RPMI7951 (cell line): ENCODE measurements around the gene STK26. TPM values are rescaled to one million over a fixed set of nuclear protein-coding genes. Genes with fewer than 3 reads are reported as not detected.
"Not testable (repeated sequence)": the region's sequence is repeated elsewhere in the genome, so short reads cannot be mapped to it uniquely, and the experiment has no call there.

Experiments
- DNase-seq: peaks from one replicate; pipeline ENCODE4 v3.0.0-alpha.2; 2012; ENCODE audit warnings: low read depth
- total RNA-seq: library from RNA; depleted of rRNA; stranded (reverse); fragments of >200 nt; shearing (Covaris generic); gene quantifications from 2 replicates; pipeline ENCODE4 v1.2.3, GENCODE V29; 2014

The STK26 gene
- total RNA-seq, 1 experiment from 2014 or later = 10.2 TPM

DNA sequence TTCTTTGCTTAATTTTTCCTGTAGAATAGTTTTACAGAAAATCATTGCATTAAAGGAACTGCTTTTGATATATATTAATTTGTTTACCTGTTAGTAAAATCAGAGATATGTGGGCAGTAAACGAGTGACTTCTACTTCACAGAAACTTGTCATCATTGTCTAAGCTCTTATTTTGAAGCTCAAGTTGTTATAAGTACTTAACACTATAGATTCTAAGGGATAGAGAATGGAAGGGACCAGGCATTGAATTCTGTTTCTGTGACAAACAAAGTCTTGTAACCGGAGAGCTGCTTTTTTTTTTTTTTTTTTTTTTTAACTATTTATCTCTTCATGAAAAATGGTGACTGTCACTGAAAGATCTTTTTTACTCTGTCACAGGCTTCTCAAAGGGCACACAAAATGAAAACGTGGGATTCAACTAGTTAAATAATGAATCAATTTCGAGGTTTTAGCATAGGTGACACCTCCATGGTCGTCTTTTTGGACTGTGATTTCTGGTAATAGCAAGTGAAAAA is 14.4 kb downstream of the STK26 start:
- DNase-seq = no peak

DNA sequence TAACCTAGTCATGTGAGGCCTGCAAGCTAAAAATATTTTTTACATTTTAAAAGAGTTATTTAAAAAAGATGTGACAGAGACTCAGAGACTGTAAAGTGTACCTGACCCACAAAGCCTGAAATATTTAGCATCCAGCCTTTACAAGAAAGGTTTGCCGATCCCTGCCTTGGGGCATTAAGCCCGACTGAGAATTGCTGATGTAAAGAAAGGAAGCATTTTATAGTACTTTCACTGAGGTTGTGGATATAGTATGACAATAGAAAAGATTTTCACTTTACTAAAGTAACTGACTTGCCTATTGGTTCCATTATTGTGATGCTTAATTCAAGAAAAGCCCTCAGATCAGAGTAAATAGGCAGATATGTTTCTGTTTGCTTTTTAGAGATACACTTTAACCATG is 17.0 kb downstream of the STK26 start:
- DNase-seq = no peak

DNA sequence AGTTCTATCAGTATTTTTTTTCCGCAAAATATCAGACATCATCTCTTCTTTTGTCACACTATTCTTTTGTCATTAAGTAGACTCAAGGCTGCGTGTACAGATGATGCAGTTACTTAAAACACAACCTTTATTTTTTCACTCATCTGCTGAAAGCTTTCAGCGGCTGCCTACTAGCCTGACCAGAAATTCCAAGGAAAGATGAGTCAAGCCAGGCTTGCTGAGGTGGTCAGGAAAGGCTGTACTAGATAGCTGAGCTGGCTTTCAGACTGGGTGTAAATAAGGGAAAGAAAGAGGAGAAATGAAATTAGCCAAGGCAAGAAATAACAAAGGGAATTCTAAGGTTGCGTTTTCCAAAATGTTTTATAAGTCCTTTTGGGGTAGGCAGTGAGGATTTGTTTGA is 17.9 kb downstream of the STK26 start:
- peak; percentile 28 for DNase-seq

DNA sequence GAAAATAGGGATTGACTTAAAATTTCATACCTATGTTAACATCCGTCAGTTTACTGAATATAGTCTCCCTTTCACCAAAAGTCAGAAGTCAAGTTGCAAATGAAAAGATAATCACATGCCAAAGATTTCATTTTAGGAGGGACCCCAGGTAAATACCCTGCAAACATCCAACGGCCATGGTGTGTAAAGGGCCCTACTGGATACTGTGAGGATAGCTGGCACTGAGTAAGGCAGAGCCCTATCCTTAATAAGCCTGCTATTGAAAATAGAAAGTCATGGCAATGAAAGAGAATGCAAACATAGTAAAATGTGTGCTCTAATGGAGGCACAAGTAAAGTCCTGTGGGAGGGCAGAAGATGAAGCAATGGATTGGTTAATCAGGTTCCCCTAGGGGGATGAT is 20.9 kb downstream of the STK26 start:
- DNase-seq = no peak

DNA sequence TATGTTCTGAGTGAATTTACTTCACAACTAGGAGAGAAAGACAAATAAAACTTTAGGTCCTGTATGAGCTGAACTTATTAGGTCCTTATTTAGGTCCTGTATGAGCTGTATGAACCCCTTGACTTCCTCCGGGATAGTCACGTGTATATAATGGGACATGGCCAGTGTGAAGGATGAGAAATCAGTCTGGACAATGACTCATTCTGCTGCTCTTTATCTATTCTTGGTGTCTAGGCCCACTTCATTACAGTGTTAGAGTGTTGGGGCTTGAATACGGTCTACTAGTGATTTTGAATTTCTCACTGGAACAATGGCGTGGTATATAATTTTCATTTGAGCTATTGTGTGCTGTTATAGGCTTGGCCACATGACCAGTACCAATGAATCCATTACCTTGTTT is 21.9 kb downstream of the STK26 start:
- DNase-seq = peak; percentile 45

DNA sequence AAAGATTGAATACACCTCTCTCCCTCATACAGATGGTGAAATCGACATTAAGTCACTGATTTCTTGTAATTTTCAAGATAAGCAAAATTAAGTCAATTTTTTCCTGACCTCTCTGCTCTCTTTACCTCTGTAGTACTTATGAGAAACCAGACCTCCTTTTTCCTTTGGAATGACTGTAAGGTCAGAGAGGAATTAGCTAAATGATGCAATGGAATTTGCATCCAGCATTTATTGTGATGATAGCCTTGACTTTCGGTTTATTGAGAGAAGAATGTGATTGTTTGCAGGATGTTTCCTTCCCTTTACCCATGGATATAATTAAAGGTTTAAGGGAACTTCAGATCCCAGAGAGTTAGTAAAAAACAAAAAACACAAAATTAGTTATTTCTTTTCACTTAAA is 22.4 kb downstream of the STK26 start:
- no peak for DNase-seq

DNA sequence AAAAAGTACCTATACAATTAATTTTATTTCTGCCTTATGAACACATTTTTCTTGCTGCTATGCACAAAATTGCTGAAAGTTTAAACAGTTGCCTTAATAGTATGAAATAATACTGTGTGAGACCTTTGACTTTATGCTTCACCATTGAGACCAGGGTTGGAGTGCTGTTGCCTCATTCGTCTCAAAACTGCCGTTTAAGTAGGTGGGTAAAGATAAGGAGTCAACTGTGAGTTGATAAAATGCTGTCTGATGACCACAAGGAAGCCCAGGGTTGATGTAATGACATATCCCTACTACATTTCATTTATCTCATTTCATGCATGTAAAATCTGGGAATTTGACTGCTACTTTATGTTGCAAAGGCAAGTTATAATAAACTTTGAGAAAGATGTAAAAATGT is 23.4 kb downstream of the STK26 start:
- DNase-seq = no peak

DNA sequence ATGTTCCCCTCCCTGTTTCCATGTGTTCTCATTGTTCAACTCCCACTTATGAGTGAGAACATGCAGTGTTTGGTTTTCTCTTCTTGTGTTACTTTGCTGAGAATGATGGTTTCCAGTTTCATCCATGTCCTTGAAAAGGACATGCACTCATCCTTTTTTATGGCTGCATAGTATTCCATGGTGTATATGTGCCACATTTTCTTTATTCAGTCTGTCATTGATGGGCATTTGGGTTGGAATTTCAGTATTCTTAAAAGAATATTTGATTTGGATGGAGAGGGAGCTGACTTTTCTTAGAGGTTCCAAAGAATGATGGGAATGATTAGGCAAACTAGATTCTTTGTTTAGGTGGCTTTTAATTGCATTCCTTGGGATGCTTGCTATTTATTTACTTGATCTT is 28.7 kb downstream of the STK26 start:
- not testable (repeated sequence) for DNase-seq

DNA sequence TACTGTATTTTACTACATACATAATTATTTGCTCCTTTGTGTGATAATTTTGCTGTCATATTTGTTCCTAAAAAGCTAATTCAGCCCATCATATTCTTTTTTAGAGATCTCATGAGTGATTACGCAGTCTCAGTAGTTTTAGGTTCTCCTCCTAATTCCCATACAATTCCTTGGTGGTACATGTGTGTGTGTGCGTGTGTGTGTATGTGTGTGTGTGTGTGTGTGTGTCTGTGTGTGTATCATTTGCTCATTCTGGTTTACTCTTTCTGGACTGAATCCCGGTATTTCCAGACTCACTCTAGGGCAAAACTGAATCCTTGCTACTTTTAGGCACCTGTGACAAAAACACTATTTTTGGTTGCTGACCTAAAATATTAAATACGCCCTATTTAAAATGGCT is 34.9 kb downstream of the STK26 start:
- no peak for DNase-seq

DNA sequence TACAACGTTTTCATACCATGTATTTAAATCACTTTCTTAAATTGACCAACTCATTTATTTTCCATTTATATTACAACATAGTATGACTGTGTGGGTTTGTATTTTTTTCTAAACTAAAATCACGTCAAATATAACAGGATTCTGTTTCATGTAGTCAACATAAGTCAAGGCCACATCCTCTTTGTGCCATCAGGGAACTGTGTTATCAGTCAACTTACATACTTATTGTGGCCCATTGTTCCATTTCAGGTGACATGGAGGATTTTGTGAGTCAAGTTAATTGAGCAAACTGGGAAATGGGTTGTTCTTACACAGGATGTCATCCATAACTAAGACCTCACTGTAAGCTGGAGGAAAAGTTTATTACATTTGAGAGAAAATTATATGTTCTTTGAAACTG is 35.9 kb downstream of the STK26 start:
- DNase-seq = no peak

DNA sequence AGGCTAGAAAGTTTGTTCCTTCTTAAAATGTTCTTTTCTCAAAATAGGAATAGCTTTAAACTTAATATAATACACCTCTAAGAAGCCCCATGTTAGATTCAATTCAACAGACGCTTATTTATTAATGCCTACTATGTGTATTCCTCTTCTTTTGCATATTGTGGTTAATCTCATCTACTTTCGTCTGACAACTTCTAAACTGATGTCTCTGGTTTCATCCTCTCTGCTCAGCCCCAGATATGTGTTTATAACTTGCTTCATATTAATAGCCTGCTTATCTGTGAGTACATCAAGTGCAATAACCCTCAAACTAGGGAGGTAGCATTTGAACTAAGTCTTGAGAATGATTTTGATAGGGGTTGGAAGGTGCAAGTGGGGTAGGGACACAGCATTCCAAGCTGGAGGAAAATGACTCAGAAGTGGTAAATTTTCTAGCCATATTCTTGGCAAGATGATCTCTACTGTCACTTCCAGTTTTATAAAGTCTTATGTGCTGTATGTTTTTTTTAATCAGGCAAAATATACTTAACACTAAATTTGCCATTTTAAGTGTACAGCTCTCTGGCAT is 37.0 kb downstream of the STK26 start:
- DNase-seq = no peak

DNA sequence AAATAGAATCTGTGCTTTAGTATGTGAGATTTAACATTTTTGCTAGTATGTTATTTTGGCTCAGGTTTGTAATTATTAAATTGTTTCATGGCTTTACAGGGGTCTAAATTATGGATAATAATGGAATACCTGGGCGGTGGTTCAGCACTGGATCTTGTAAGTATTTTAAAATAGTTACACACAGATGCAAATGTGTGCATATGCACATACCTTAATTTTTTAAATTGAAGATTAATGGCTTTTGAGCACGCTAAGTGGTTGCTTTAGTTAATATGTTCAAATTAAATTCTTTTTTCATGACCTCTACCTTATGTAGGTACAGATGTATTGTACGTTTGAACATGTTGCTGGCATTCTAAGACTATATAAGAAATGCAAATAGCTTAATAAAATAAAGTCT is 40.2 kb downstream of the STK26 start:
- DNase-seq = no peak

DNA sequence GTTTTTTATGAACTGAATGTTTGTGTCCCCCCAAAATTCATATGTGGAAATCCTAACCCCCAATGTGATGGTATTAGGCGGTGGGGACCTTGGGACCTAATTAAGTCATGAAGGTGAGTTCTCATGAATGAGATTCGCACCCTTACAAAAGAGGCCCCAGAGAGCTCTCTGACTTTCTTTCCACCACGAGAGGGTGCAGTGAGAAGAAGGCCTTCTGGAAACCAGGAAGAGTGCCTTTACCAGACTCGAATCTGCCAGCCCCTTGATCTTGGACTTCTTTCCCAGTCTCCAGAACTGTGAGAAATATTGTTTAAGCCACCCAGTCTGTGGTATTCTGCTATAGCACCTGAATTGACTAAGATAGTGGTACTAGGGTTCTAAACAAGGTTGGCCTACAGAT is 40.8 kb downstream of the STK26 start:
- DNase-seq = peak; percentile 0

DNA sequence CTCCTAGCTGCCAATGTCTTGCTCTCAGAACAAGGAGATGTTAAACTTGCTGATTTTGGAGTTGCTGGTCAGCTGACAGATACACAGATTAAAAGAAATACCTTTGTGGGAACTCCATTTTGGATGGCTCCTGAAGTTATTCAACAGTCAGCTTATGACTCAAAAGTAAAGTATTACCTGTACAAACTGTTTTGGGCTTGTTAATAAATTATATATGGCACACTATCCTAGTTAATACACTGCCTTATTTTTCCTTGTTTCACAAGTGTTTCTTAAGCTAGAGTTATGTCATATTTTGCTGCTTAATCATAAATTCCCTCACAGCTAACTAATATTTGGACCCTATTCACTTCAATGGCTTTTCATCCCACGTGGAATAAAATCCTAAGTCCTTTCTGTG is 45.3 kb downstream of the STK26 start:
- no peak for DNase-seq

DNA sequence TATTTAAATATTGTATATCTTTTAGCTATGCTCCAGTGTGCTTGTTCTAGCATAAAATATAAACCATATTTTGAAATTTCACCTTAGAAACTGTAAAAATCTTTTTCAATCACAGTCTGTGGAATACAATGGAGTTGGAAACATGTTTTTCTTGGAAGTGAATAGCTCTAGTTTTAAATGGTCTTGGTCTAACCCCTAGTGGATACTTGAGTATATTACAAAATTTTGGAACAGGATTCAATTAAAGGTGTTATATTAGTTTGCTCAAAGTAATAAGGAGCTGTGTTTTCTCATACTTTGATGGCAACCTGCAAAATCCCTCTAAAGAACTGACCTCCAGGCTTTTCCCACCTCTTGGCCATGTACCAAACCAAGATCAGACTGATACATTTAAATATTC is 48.2 kb downstream of the STK26 start:
- peak; percentile 6 for DNase-seq

DNA sequence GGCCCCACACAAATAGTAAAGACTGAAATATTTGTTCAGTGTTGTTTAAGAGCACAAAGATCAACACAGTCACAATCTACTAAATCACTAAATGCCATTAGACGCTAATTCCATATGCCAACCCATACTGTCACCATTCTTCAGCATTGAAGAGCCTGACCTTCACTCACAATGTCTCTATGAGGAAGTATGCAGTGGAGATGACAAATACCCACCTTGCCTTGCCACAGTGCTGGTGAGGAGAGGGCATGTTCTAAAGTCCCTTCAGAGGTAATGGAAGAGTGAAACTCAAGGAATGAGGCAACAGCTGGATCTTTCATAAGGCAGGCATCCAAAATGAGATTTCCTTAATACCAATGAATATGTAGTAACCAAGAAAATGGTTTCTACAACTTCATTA is 54.3 kb downstream of the STK26 start:
- DNase-seq = no peak

DNA sequence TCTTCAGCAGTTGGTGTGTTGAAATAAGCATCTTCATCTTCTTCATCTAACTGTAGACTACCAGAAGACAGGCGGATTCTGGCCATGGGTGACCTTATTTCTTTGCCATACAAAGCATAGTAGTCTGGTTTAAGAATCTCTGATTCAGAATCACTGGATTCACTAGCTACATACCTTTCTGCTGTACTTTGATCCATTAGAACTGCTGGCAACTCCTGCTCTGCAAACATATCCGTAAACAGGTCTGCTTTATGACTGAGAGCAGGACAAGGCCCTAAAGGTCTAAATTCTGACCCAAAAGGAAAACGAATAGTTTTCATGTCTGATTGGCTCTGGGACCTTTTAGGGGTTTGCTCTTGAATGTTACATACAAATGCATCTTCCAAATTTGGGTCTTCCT is 54.8 kb downstream of the STK26 start:
- DNase-seq = no peak

DNA sequence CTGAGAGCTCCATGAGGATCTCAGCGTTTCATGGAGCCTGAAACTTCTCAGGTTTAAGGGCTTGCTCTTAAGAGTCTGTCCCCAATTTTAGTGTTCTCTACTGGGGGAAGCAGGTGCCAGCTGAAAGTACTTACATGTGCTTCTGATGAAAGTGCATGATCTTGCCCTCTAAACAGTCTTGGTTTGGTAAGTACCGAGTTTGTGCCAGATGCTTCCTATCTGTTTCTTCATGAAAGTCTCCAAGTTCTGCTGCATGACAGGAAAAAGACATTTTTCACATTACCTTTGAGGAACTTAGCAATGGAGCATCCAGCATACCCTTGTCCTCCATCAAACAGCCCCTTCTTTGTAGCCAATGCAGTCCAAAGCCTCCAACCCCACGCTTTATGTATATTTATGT is 62.7 kb downstream of the STK26 start:
- no peak for DNase-seq

DNA sequence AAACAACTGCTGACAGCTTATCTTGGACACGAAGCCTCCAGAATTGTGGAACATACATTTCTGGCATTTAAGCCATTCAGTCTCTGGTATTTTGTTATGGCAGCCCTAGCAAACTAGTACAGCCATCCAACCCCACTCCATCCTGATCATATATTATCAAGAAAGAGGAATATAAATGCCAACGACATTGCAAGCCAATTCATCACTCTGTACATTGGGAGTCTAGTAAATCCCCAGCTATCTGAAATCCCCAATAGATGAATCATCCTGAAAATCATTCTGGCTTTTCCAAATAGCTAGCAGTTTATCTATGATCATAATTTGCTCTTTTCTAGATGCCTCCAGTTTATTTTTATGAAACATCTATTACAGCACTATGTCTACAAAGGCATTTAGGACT is 63.6 kb downstream of the STK26 start:
- peak; percentile 0 for DNase-seq

DNA sequence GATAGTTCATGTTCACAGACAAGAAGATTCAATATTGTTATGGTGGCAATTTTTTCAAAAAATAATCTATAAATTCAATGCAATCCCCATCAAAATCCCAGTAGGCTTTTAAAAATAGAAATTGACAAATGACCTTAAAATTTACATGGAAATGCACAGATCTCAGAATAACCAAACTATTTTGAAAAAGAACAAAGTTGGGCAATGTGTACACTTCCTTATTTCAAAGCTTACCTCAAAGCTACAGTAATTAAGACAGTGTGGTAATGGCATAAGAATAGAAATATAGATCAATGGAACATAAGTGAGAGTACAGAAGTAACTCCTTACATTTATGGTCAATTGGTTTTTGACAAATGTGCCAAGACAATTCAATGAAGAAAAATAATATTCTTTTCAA is 65.8 kb downstream of the STK26 start:
- DNase-seq = no peak

DNA sequence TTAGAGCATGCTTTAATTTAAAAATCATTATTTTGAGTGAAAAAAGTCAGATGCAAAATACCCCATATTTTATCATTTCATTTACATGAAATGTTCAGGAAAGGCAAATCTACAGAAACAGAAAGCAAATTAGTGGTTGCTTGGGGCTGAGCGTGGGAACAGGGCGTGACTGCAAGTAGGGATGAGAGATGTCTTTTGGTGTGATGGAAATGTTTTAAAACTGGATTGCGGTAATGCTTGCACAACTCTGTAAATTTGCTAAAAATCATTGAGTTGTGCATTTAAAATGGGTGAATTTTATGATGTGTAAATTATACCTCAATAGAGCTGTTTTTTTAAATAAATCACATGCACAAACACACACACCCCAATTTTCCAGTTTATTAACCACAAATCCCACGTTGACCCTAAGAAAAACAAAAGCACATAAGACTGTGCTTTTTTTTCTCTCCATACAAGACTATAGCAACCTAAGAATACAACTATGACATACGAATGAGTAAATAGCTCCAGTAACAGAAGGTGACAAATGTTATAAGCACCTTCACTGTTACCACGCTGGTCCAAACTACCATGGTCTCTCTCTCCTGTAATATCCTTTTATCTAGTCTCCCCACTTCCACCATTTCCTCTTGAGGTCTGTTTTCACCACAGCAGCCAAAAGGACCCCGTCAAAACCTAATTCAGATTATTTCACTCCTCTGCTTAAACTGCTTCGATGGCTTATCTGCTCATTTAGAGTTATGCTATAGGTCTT is 67.5 kb downstream of the STK26 start:
- peak; percentile 0 for DNase-seq

DNA sequence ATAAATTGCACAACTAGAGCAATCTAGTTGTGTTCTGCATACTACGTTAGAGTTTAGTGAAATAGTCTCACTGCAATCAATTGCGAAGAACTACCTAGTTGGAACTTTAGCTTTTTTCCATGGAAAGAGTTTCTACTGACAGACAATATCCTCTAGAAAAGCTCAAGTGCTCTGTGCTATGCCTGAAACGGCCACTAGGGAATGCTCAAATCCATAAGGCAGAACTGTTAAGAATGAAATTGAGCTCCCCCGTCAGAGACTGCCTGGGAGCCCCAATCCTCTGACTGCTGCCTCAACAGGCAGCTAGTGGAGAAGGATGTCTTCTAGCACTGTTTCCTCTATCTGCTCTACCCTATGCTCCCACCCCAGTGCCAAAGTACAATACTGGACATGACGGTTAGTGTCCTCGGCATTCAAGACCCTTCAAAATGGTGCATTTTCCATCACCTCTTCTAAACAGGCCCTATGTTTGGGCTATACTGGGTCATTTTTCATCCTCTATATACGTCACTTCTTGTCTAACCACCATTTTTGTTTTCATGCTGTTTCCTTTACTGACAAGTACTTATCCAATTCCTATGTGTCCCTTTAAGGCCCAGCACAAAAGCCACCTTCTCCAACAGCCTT is 69.5 kb downstream of the STK26 start:
- peak; percentile 56 for DNase-seq

DNA sequence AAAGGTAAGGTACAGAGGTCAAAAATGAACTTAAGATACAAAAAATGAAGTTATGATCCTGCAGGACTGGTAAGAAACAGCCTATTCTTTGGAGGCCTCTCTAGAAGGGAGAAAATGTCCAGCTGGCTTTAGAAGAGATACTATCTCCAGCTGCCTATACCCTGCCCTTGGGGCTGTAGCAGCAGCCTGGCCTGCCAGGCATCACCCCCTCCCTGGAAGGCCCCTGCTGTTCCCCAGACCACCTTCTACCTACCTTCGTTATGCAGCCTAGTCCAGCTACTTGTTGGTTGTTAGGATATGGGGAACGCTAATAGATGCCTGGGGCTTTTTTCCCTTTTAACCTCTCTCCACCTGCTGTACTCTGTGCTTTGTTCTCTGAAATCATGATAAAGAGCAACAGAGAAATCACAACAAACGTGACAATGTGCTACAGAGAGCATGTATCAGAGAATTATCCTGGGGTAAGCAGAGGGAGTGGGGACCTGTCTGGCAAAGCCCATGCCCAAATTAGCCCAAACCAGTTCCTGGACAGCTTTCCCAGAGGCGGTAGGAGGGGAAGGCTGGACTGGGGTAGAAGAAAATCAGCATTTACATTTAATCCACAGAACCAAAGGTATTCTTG is 70.2 kb downstream of the STK26 start:
- DNase-seq = no peak
